ENCODE measurements around the gene GNAZ. TPM values are rescaled to one million over a fixed set of nuclear protein-coding genes. Genes with fewer than 3 reads are reported as not detected.

Gene GNAZ
- total RNA-seq, 4 donors from 2014 or later, result 4.1 to 16.2 (median 6.5) TPM

DNA sequence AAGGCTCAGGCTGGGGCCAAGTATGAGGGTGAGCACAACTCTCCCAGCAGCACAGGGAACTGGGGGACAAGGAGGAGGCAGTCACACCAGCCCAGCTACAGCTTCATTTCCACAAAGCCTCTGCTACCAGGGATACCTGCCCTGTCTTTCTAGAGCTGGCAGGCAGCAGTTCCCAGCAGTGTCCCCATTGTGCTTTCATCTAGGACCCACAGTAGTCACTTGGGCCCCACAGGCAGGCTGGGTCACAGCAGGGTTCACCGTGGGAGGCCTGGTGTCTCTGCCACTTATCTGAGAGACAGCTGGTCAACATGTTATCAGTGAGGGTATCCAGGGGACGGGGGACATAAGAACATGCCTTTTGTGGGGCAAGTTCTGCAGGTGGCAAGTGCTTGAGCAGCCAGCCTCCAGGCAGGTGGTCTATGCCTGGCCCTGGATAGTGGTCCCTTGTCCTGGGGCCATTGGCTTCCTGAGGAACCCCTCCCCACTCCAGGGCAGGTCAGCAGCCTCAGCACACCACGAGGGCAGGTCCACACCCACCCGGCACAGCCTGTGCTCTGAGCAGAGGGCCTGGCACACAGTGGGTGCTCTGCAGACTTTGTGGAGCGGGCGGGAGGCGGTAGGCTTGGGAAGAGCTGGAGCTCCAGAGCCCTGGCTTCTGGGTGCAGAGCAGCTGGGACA, 29.9 kb downstream of the GNAZ start:
- TF ChIP-seq CTCF (IDR thresholded peaks at IDR 0.05; ENCODE audit: low read depth), result no peak

- TF ChIP-seq CTCF (IDR thresholded peaks at IDR 0.05; ENCODE audit: low read depth), result no peak
These were observed 31.2 kb downstream of the GNAZ start for GRCh38 chr22:23101524-23101923.

GRCh38 chr22:23102002-23102655, 31.8 kb downstream of the GNAZ start:
- no peak for TF ChIP-seq CTCF (IDR thresholded peaks at IDR 0.05; ENCODE audit: low read depth)

- no peak for TF ChIP-seq CTCF (IDR thresholded peaks at IDR 0.05; ENCODE audit: low read depth)
These were observed 32.5 kb downstream of the GNAZ start for GRCh38 chr22:23102776-23103175.

DNA sequence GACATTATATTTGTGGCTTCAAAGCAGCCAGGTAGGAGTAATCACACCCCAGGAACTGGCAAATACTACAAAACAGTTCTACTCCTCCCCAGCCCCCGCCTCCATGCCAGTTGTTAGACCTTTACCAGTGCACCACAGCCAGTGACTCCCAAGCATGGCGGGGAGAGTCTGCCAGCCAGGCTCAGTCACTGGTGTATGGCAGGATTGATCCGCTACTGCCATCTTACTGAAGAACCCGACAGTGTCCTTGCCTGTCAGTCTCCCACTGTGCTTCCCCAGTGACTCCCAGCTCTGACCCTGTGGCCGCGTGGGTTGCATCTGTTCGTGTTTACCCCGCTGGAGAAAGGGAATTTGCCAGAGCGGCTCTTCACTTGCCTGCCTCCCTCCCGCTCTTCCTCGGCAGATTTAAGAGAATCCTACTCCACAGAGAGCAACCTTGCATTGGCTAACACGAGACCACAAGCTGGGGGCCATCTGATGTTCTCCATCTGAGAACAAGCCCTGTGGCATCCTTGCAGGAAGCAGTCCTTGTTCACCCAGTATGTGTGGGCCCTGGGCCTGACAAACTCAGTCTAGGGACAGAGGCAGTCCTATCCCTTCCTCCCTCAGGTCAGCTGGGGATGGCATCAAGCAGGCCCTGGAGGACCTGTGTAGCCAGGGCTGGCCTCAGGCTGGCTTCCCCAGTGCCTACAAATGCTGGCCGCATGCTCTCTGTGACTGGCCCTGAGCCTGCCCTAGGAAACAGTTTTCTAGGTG, 33.1 kb downstream of the GNAZ start:
- no peak for TF ChIP-seq CTCF (IDR thresholded peaks at IDR 0.05; ENCODE audit: low read depth)

DNA sequence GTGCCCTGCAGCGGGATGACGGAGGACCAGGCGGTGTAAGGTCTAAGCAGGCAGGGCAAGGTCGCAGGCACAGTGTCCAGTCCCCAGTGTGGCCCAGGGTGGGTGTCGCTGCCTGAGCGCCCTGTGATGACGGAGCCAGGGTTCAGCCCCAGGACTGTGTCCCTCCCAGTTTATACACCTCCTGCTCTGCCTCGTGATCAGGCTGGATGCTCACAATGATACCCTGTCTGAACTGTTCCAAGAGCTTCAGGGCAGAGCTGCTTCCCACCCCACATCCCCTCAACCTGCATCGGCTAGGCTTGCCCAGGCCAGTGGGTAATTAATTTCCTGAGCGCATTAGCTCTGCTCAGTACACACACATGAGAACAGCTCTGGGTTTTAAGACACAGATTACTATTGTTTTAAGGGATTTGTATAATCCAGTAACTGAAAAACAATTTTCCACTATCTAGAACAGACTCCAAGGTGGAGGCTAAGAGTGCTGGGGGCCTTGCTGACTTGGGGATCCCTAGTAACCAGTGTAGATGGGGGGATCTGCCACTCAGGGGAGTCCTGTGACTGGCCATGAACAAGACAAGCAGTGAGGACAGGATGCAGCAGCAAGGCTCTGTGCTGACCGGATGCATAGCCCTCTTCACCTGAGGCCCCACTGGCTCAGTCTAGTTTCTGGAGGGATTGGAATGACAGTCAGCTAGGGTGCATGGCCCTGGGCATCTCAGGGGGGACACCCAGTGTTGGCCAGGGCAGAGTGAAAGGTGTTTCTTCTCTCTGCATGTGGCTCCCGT, 34.1 kb downstream of the GNAZ start:
- TF ChIP-seq CTCF (IDR thresholded peaks at IDR 0.05; ENCODE audit: low read depth), result no peak
